ENCODE measurements around the gene LPAR4. TPM values are rescaled to one million over a fixed set of nuclear protein-coding genes. Genes with fewer than 3 reads are reported as not detected.

LPAR4 gene
- total RNA-seq, 2 experiments from 2014 or later = not detected

DNA sequence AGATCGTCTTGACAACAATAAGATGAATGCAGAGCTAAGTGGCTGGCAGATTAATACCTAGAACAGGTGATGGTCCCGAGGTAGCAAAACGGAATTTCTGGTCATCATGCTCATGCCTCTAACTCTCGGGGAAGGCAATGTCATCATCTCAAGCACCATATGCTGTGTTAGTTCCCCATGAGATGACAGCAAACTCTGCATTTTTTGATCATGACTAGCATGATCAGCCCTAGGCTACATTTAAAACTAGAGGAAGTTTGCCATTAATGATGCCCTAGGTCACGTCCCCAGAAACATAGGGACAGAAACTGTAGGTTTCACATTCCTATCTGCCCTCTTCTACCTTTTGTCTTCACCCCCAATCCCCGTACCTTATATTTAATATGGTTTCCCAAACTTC, 11.6 kb downstream of the LPAR4 start:
- Histone ChIP-seq H3K27me3 (ENCODE audit: control insufficient read depth in 1 of 2, insufficient read depth in 2 of 2, low read length in 2 of 2) (no peaks in the 10 kb centered on the region), H3K4me3 (ENCODE audit: low read length) (no peak overlapping the region), H3K27ac (ENCODE audit: low read depth in 1 of 2, low read length in 2 of 2) (no peak overlapping the region), H3K4me1 (ENCODE audit: insufficient read depth, low read length) (no peaks in the 10 kb centered on the region), H3K9me3 (ENCODE audit: control insufficient read depth in 1 of 2, insufficient read depth in 1 of 2, low read length in 2 of 2) (no peaks in the 10 kb centered on the region), H3K36me3 (ENCODE audit: insufficient read depth, low read length) (no peaks in the 10 kb centered on the region)
- H3K27me3 Mint-ChIP-seq = no peaks in the 10 kb centered on the region
- ChIA-PET POLR2A (no interaction called here), CTCF (no interaction called here)
- no peak overlapping the region for H3K27ac Mint-ChIP-seq
- intact Hi-C loops (cut with DNase I, micrococcal nuclease) = no loop called here
- no peaks in the 10 kb centered on the region for H3K36me3 Mint-ChIP-seq (ENCODE audit: low read depth)
- TF ChIP-seq, protein P1, sequence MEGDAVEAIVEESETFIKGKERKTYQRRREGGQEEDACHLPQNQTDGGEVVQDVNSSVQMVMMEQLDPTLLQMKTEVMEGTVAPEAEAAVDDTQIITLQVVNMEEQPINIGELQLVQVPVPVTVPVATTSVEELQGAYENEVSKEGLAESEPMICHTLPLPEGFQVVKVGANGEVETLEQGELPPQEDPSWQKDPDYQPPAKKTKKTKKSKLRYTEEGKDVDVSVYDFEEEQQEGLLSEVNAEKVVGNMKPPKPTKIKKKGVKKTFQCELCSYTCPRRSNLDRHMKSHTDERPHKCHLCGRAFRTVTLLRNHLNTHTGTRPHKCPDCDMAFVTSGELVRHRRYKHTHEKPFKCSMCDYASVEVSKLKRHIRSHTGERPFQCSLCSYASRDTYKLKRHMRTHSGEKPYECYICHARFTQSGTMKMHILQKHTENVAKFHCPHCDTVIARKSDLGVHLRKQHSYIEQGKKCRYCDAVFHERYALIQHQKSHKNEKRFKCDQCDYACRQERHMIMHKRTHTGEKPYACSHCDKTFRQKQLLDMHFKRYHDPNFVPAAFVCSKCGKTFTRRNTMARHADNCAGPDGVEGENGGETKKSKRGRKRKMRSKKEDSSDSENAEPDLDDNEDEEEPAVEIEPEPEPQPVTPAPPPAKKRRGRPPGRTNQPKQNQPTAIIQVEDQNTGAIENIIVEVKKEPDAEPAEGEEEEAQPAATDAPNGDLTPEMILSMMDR (IDR thresholded peaks at IDR 0.05) = no peak
- no peak overlapping the region for H3K4me3 Mint-ChIP-seq
- no peaks in the 10 kb centered on the region for H3K9me3 Mint-ChIP-seq
- H3K4me1 Mint-ChIP-seq (ENCODE audit: low read depth) = peaks cover 8% of the 10 kb centered on the region
- ATAC-seq (ENCODE audit: poor library complexity) = no peak
- no peak for DNase-seq

DNA sequence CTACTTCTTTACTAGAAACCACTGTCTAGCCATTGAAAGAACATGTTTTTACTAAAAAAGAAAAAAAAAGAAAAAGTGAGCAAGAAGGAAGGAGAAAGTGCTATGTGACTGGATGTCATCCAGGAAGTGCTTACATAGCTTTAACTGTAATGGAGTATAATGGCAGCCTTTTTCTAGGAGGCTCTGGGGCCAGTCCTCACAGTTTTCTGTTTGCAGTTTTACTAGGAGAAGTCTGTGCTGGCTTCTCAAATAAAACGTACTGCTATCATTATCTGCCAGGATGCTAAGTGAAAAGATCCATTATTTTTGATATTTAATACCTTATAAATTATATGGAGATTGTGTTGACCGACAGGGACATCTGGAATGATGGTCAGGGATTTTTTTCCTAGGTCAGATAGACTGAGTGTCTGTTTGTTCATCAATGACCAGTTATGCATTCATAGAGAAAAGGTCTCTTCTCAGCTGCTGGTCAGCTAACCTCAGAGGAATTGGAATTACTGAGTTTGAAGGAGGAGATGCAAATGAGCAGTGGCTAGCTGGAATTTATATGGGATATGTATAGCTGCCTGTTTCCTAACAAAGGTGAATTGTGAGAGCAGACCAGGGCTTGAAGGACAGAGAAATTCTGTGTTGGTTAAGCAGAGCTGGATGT, 21.7 kb downstream of the LPAR4 start:
- Histone ChIP-seq H3K27me3 (ENCODE audit: control insufficient read depth in 1 of 2, insufficient read depth in 2 of 2, low read length in 2 of 2) (no peaks in the 10 kb centered on the region), H3K4me3 (ENCODE audit: low read length) (no peak overlapping the region), H3K9me3 (ENCODE audit: control insufficient read depth in 1 of 2, insufficient read depth in 1 of 2, low read length in 2 of 2) (no peaks in the 10 kb centered on the region), H3K36me3 (ENCODE audit: insufficient read depth, low read length) (no peaks in the 10 kb centered on the region), H3K4me1 (ENCODE audit: insufficient read depth, low read length) (no peaks in the 10 kb centered on the region), H3K27ac (ENCODE audit: low read depth in 1 of 2, low read length in 2 of 2) (no peak overlapping the region)
- intact Hi-C loops (cut with DNase I, micrococcal nuclease) = no loop called here
- TF ChIP-seq, protein P1 (IDR thresholded peaks at IDR 0.05) = no peak
- Mint-ChIP-seq H3K27ac (no peak overlapping the region), H3K36me3 (ENCODE audit: low read depth) (no peaks in the 10 kb centered on the region), H3K4me3 (no peak overlapping the region), H3K4me1 (ENCODE audit: low read depth) (no peaks in the 10 kb centered on the region), H3K27me3 (no peaks in the 10 kb centered on the region), H3K9me3 (no peaks in the 10 kb centered on the region)
- POLR2A ChIA-PET = no interaction called here
- ATAC-seq (ENCODE audit: poor library complexity) (no peak), DNase-seq (no peak)
- CTCF ChIA-PET = interaction anchor here (1.0 kb wide), 1 partner anchor 61 kb away, joined by 3 read pairs; no protein-coding TSS in a partner anchor

DNA sequence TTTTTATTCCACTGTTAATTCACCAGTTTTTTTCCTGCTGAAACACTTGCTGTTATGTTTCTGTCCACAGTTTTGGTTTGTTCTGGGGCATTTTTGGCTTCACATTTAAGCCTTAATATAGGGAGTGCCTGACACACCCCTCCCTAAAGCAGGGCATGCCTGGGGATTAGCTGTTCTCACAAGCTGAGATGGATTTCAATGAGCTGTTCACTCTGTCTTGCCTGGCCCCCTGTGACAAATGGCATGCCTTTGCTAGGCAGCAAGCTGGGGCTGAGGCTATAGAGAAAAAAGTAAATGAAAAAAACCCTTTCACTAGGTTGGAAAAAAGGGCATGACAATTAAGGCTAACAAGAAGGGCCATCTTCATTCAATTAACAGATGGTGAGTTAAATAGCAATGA, 22.4 kb downstream of the LPAR4 start:
- ATAC-seq (ENCODE audit: poor library complexity) = no peak
- Mint-ChIP-seq H3K4me1 (ENCODE audit: low read depth) (no peaks in the 10 kb centered on the region), H3K27ac (no peak overlapping the region), H3K9me3 (no peaks in the 10 kb centered on the region), H3K4me3 (no peak overlapping the region), H3K36me3 (ENCODE audit: low read depth) (no peaks in the 10 kb centered on the region), H3K27me3 (no peaks in the 10 kb centered on the region)
- H3K27ac ChIP-seq (ENCODE audit: low read depth in 1 of 2, low read length in 2 of 2) = no peak overlapping the region
- H3K4me1 ChIP-seq (ENCODE audit: insufficient read depth, low read length) = no peaks in the 10 kb centered on the region
- no peaks in the 10 kb centered on the region for H3K36me3 ChIP-seq (ENCODE audit: insufficient read depth, low read length)
- ChIA-PET CTCF (interaction anchor here (0.7 to 0.8 kb wide), 2 partner anchors 10 to 36 kb away, joined by 3 read pairs; no protein-coding TSS in a partner anchor), POLR2A (no interaction called here)
- no peaks in the 10 kb centered on the region for H3K27me3 ChIP-seq (ENCODE audit: control insufficient read depth in 1 of 2, insufficient read depth in 2 of 2, low read length in 2 of 2)
- no peak overlapping the region for H3K4me3 ChIP-seq (ENCODE audit: low read length)
- no peak for DNase-seq
- intact Hi-C loops (cut with DNase I, micrococcal nuclease) = no loop called here
- no peaks in the 10 kb centered on the region for H3K9me3 ChIP-seq (ENCODE audit: control insufficient read depth in 1 of 2, insufficient read depth in 1 of 2, low read length in 2 of 2)
- TF ChIP-seq, protein P1 (IDR thresholded peaks at IDR 0.05) = no peak

Data from CD4-positive, alpha-beta T cell (primary cell).